Epidermal melanocyte (primary cell): Measurements from ENCODE around the gene RNF215.

Experiments
- DNase-seq: peaks from one replicate; pipeline ENCODE4 v3.0.0; 2011; ENCODE audit warnings: low spot score; ENCODE audit not compliant: insufficient read length

RNF215 gene

DNA sequence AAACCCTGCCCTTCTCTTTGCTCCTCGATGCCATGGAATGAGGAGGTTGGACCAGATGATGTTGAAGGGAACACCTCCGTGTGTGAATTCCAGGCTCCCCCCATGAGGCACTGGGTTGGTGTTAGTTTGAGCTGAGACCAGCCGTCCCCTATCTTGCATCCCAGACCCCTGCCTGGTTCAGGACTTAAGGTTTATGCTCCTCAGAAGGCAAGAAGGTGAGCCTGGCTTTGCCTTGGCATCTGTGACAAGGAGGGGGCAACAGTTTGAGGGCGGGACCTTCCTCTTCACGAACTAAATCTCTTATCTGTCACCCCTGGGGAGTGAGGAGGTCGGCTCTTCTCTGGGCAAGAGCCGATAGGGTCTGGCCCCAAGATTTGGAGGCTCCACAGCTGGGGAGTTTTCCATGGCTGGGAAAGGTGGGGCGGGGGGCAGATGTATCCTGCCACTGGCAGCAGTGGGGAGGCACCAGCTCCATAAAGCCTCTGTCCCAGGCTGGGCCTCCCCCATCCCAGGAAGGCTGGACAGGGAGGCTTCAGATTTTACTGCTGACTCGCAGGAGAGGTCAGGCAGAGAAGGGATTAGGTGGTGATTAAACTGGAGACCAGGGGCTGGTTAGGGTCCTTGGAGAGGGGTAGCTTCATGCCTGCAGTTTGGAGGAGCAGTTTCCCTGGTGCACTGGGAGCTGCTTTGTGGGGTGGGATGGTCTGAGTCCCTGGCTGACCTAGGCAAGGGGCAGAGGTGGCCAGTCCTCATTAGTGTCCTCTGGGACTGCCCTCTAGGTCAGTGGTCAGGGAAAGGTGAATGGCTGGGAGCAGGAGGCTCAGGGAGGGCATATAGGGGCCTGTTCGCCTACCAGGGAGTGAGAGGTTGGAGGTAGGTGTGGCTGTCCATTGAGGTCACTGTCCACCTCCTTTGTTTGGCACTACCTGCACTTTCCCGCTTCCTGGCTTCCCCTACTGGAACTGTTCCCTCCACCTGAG, 10.7 kb upstream of the RNF215 start:
- DNase-seq: no peak

DNA sequence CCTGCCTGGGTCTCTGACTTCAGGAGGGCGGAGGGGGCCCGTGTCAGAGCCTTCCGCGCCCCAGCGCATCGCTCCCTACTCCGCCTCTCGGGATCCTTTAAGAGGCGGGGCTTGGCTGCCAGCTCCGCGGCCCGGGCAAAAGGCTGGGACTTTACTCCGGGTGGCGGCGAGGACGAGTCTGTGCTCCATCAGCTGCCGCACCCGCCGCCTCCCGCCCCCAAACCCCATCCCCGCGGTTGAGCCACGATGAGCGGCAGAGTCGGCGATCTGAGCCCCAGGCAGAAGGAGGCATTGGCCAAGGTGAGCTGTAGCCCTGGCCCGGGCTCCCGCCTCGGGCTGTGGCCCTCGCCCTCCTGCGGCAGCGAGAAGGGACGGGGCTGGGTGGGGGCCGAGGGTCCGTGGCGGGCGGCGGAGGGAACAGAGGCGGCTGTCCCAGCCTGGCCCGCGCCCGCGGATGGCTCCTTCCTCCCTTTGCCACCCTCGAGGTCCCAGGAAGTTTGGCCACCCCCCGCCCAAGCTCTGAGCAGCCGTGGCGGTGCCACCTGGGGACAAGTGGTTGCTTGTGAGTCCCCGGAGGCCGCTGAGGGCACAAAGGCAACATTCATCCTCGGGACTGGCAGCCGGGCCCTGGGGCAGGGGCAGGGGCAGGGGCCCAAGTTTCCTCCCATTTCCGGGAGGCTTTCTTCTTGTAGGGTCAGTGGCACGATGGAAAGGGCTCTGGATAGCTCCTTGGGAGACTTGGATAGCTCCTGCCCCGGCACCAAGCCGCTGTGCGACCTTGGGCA, 9.9 kb upstream of the RNF215 start, which contains the start of gene SEC14L2:
TSS of gene SEC14L2 (plus strand) at position 148 of the 785 bp plus-strand sequence. CDS start at position 247, 99 bp downstream.
- peak; percentile 82 for DNase-seq

DNA sequence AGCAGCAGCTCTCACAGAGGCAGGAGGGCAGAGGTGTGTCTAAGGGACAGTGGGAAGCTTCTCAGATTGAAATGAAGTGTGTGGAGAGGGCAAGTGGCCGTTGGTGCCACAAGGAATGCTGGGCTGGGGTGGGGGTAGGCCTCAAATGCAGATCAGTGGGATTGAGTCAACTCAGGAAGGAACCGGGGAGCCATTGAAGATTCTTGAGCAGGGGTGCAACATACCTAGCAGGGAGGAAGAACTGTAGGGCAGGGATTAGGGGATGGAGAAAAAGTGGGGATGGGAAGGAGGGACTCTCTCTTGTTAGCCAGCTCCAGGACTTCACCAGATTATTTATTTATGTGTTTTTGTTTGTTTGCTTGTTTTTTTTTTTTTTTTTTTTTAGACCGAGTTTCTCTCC, 6.7 kb upstream of the RNF215 start:
- no peak for DNase-seq

DNA sequence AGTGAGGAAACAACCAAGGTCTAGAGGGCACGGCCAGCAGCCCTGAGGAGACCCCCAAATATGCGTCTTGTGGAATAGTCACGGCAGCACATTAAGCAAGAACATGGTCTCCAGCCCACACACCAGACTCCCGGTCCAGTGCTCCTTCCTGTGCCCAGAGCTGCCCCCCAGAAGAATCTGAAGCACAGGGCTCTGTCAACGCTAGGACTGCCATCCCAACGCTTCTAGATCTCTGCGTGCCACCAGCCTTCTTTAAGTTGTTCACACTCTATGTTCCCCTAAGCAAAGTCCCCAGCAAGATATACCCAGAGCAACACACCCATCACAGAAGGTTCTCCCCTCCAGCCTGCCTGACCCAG, 6.1 kb upstream of the RNF215 start:
- DNase-seq: no peak

- DNase-seq: no peak
These were observed 5.6 kb upstream of the RNF215 start for GRCh38 chr22:30392661-30393321.

DNA sequence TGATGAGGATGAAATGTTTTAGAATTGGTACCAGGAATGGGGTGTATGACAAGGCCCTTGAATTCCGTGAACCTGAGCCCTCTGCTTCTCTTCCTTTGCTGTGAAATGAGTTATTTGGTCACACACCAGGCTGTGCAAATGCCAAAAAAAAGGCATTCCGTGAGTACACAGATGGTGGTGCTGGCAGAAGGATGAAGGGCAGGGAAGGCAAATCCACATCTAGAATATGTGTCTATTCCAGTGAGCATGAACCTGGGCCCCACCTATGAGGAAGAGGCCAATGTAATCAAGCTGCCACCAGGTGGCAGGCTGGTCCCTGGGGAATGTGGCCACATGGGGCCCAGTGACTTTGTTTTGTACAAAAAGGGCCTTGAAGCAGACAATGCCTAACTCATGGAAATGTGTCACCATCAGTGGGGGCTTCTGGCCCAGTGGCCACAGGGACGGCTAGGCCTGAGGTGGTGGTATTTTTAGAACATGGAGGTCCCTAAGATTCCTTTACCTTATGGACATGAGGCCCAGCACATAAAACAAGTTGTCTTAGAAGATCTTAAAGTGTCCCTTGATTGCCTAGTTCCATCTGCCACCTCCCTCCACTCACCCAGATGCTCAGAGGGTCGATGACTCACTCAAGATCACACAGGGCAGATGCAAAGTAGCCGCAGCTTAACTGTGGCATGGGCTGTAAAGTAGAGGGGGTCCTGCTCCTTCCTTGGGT, 3.9 kb upstream of the RNF215 start:
- no peak for DNase-seq

GRCh38 chr22:30386608-30386959, 627 bp downstream of the RNF215 start:
- DNase-seq: no peak

- DNase-seq: no peak
These were observed 1.3 kb downstream of the RNF215 start for GRCh38 chr22:30385942-30386341.

DNA sequence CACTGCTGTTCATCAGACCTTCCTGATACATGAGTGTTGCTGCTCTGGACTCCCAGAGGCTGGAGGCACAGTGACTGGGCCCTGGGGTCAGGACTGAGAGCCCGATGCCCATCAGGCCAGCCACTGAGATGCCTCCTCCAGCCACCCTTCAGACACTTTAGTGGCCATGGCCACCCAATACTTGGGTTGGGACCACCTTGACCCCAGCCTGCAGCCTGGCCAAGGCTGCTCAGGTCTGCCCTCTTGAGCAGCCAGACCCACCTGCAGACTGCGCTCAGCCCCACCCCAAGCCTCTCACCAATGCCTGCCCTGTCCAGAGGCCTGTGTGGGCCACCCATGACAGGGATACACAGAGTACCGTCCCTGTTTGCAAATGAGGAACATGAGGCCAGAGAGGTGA, 4.2 kb downstream of the RNF215 start:
- no peak for DNase-seq

GRCh38 chr22:30382340-30382739, 4.9 kb downstream of the RNF215 start:
- no peak for DNase-seq

DNA sequence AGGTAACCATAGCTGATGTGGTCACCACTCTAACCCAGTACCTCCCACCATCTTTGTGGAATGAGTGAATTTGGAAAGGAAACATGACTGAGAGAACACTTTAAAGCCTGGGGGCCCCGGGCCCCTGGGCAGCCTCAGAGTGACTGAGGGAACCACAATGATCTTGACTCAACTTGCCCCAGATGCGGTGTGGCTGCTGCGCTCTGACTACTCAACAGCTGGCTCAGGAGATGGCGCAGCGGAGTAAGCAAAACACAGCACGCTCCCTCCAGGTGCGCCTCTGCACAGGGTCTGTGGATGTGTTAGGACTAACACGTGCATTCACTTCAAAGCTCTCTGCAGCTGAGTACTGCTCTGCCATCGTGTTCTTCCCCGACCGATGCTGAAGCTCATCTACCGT, 5.9 kb downstream of the RNF215 start:
- DNase-seq: no peak

DNA sequence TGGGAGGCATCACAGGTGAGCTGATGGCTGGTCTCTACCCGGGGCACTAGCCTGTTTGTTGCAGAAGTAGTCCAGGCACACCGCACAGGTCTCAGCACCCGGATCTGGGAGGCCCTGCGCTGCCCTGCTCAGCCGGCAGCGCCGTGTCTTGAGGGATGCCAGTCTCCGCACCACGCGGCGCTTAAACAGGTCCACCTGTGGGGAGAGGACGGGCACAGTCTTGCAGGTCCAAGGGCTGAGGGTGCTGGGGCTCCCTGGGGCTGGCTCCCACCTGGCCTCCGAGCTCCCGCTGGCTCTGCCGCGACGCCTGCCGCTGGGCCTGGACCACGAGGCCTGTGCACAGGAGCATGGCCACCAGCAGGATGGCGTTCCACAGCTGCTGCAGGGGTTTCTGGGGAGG, 7.2 kb downstream of the RNF215 start:
- DNase-seq: no peak

DNA sequence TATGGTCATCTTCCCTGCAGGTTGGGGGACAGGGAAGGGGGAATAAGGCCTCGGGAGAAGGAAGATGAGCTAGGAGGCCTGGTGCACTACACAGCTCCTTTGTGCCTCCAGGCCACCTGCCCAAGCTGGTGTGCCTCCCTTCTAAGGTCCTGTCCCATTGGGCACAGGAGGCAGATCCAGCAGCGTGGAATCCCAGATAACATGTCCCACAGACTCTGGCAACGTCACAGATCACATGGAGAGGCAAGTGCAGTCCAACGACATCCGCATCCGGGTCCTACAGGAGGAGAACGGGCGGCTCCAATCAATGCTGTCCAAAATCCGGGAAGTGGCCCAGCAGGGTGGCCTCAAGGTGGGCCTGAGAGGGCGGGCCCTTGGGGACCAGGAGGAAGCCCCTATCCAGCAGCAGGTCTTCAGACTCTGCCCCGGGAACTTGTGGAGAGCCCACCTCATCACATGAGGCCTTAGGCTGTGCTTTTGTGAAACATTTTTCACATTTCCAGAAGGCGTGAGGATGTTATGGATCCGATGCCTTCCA, 11.8 kb downstream of the RNF215 start:
- no peak for DNase-seq

- DNase-seq: no peak
These were observed 13.6 kb downstream of the RNF215 start for GRCh38 chr22:30373331-30374325.

- no peak for DNase-seq
These were observed 14.3 kb downstream of the RNF215 start for GRCh38 chr22:30372915-30373314.

DNA sequence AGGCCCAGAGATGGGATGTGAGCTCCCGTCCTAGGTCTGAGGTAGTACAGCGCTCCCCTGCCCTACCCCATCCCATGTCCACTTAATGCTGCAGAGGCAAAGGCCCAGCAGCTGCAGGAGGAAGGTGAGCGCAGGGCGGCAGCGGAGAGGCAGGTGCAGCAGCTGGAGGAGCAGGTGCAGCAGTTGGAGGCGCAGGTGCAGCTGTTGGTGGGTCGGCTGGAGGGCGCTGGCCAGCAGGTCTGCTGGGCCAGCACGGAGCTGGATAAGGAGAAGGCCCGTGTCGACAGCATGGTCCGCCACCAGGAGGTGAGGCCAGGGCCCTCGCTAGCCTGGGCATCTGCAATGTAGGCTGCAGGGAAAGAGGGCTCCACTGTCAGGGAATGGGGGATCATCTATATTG, 15.2 kb downstream of the RNF215 start:
- DNase-seq: no peak

- DNase-seq: no peak
These were observed 15.9 kb downstream of the RNF215 start for GRCh38 chr22:30371321-30371720.

- no peak for DNase-seq
These were observed 16.5 kb downstream of the RNF215 start for GRCh38 chr22:30370641-30371230.

DNA sequence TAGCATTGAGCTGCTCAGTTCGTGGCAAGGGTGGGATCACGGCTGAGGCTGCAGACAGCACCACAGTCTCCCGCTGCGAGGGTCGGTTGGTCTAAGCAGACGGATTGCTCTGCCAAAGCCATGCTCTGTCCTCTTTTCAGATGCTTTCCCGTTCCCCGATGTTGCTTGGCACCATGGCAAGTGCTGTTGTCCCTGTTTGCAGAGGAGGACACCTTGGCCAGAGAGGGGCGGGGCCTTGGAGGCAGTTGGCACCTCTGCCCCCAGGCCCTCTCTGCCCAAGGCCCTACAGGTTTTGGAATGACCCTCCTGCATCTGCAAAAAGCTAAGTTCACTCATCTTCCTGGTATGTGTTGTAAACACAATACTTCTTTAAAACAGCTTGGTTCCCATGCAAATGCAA, 18.8 kb downstream of the RNF215 start:
- DNase-seq: no peak
